Cardiac septum (tissue), 1 donor: ENCODE results near the gene FAM9C. TPM values are rescaled to one million over a fixed set of nuclear protein-coding genes. Genes with fewer than 3 reads are reported as not detected.
"Not testable (repeated sequence)": the region's sequence is repeated elsewhere in the genome, so short reads cannot be mapped to it uniquely, and the experiment has no call there.

Source experiments
- DNase-seq: peaks from one replicate; pipeline ENCODE4 v3.0.0-alpha.2; 2020; ENCODE audit warnings: low spot score
- intact Hi-C: fragments of 100-400 bp; cut with DNase I; formaldehyde crosslinking; loops from one replicate; pipeline ENCODE4 v1.14.0; 2022
- total RNA-seq: library from RNA; stranded (reverse); fragmentation: NEBNext Ultra II Directional; extraction: Animal tissue kit (Norgen Biotek cat#: 25700); gene quantifications from one replicate; pipeline ENCODE4 v1.2.1, GENCODE V29; 2021
- donor health status: DM: no; HTN: no; CAD: no.

Gene FAM9C
- total RNA-seq, 1 donor from 2014 or later = not detected

- intact Hi-C loops = no loop called here
- DNase-seq = no peak
Measured at GRCh38 chrX:13078739-13079444, 34.5 kb upstream of the FAM9C start.

DNA sequence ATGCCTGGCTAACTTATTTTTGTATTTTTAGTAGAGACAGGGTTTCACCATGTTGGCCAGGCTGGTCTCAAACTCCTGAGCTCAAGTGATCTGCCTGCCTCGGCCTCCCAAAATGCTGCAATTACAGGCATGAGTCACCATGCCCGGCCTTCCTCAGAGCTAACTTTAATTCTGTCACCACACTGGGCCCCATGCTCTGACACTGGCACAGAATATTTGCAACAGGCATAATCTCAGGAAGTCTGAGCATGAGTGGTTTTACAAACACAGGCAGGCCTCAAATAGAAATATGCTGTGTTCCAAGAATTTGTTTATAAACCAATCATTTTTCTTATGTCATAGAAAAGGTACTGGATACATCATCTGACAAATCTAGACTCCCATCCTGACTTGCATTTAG lies 32.7 kb upstream of the FAM9C start:
- no peak for DNase-seq
- intact Hi-C loops = no loop called here

DNA sequence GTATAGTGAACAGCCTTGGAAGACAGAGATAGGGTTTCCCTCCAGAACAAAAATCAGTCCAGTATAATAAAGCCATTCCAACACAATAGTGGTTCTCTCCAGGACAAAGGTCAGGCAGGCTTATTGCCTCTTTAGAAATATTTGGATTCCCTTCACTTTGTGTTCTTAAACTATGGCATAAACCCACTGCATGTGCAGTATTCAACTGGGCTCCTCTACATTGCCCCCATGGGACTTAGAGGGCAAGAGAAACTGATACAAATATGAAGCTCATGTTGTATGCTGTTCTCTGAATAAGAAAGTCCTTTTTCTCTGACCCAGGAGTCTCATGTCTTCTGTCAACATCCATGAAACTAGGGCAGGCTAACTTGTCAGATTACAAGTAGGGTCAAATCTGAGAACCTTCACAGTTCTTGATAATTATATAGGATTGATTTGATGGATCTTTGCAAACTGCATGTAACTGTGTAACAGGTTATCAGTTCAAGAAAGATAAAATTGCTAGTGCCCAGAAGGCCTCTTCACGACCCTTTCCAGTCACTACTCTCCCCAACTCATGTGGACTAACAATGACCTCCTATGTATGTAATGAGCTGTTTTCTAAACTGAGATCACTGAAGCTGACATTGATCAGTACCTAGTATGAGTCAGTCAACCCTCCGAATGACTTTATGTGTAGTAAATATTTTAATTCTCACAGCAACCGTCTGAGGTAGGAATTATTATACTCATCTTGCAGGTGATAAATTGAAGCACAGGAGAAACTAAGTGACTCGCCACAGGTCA lies 31.9 kb upstream of the FAM9C start:
- intact Hi-C loops = no loop called here
- no peak for DNase-seq

- intact Hi-C loops = no loop called here
- no peak for DNase-seq
Measured at GRCh38 chrX:13074297-13075262, 30.2 kb upstream of the FAM9C start.

DNA sequence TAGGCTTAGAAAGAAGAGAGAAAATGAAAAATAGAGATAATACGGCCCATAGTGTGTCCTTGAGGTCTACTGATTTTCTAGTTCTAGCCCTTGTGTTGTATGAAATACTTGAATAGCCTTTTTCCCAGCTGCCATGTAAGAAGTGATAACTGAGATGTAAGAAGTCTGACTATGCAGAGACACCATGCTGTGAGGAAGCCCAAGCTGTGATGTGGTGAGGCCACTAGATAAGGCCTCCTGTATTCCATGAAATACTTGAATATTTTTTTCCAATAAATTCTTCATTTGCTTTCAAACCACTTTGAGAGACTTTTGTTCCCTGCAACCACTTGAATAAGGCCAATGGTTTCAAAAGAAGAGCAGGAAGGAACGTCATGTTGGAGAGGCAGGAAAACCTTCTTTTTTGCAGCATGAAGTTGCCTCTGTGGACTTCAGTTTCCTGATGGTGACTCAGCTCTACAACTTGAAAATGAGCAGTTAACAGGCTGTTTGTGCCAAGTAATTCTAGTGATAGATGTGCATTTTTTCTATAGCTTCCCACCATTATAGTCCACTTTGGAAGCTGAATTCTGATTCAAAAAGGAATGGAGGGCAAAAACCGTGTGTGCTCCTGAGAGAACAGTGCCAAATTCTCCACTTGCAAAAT lies 25.5 kb upstream of the FAM9C start:
- DNase-seq = no peak
- intact Hi-C loops = no loop called here

GRCh38 chrX:13068651-13069050 lies 24.2 kb upstream of the FAM9C start:
- no peak for DNase-seq
- intact Hi-C loops = no loop called here

GRCh38 chrX:13067773-13068172 lies 23.4 kb upstream of the FAM9C start:
- intact Hi-C loops = no loop called here
- DNase-seq = no peak

DNA sequence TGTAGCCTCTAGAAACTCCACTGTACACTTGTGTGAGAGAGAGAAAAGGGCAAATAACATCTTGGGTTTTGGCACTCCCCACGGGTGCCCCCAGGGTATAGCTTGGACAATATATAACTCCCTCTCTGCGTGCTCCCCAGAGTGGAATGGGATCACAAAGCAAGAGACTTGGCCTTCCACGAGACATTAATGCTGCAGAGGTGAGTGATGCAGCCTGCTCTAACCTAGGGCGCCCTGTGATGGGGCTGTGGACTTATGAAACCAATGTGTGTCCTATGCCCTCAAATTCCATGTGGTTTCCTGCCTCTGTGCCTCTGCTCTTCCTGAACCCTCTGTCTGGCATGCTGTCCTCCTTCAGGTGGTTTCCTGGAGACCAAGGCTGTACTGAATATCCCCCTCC lies 22.0 kb upstream of the FAM9C start:
- intact Hi-C loops = no loop called here
- DNase-seq = no peak

GRCh38 chrX:13064599-13065143 lies 20.3 kb upstream of the FAM9C start:
- intact Hi-C loops = no loop called here
- DNase-seq = no peak

- DNase-seq, intact Hi-C loops: not testable (repeated sequence)
Measured at GRCh38 chrX:13063124-13063523, 18.7 kb upstream of the FAM9C start.

DNA sequence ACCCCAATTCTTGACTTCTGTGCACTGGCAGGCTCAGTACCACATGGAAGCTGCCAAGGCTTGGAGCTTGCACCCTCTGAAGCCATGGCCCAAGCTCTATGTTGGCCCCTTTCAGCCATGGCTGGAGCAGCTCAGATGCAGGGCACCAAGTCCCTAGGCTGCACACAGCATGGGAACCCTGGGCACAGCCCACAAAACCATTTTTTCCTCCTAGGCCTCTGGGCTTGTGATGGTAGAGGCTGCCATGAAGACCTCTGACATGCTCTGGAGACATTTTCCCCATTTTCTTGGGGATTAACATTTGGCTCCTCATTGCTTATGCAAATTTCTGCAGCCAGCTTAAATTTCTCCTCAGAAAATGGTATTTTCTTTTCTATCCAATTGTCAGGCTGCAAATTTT lies 17.9 kb upstream of the FAM9C start:
- DNase-seq, intact Hi-C loops: not testable (repeated sequence)

GRCh38 chrX:13061215-13061708 lies 16.8 kb upstream of the FAM9C start:
- DNase-seq, intact Hi-C loops: not testable (repeated sequence)

DNA sequence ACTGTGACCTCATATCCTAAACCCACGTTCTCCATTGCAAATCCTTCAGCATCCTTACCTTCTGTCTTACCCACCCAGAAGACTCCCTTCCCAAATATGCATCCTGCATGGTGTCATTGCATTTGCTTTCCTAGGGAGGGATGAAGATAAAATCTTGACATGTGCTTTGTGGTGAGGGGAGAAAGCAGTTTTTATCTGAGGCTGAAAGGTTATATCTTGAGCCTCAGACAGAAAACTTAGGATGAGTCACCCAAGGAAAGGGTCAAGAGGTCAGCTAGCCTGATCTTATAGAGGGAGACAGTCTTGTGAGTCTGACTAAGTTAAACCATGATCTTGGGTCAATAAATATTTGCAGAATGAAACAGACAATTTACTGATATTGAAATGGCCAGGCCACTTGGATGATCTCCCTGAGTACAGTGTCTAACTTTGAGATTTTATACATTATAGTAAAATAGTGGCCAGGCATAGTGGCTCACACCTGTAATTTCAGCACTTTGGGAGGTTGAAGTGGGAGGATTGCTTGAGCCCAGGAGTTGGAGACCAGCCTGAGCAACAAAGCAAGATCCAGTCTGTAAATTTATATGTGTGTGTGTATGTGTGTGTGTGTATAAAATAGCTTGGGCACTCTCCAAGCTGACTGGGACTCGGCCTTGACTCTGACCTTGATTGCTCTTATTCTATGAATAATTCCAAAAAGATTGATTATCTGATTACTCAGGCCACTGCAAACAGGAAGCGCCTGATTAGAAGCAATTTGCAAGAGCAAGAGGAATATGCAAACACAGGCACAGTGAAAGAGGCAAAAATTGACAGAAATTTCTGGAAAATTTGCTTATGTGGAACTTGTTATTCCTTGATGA lies 15.4 kb upstream of the FAM9C start:
- intact Hi-C loops = no loop called here
- no peak for DNase-seq

GRCh38 chrX:13055486-13055885 lies 11.1 kb upstream of the FAM9C start:
- DNase-seq = no peak
- intact Hi-C loops = no loop called here

GRCh38 chrX:13053171-13053570 lies 8.8 kb upstream of the FAM9C start:
- DNase-seq = no peak
- intact Hi-C loops = loop anchor here (2.0 to 5.0 kb wide), 2 partner anchors 44 to 108 kb away; no protein-coding TSS in a partner anchor

GRCh38 chrX:13051529-13052172 lies 7.2 kb upstream of the FAM9C start:
- DNase-seq = no peak
- intact Hi-C loops = loop anchor here (2.0 to 5.0 kb wide), 2 partner anchors 46 to 109 kb away; no protein-coding TSS in a partner anchor

- no peak for DNase-seq
- intact Hi-C loops = loop anchor here (5.0 kb wide), 1 partner anchor 46 kb away; no protein-coding TSS in a partner anchor
Measured at GRCh38 chrX:13051167-13051528, 6.7 kb upstream of the FAM9C start.
